ENCODE measurements around the gene MTMR4.
"Not testable (repeated sequence)": the region's sequence is repeated elsewhere in the genome, so short reads cannot be mapped to it uniquely, and the experiment has no call there.

MTMR4 gene

DNA sequence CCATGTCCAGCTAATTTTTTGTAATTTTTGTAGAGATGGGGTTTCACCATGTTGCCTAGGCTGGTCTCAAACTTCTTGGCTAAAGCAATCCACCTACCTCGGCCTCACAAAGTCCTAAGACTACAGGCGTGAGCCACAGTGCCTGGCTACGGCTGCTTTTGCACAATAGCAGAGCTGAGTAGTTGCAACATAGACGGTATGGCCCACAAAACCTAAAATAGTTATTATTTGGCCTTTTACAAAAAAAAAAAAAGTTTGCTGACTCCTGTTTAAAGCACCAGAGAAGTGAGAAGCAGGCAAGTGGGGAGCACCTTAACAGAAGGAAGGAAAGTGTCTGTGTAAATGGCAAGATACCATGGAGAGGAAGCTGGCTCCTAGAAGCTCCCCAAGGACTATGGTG is 20.9 kb downstream of the MTMR4 start:
- DNase-seq (ENCODE audit: low spot score): no peak
- FAIRE-seq: no peak

DNA sequence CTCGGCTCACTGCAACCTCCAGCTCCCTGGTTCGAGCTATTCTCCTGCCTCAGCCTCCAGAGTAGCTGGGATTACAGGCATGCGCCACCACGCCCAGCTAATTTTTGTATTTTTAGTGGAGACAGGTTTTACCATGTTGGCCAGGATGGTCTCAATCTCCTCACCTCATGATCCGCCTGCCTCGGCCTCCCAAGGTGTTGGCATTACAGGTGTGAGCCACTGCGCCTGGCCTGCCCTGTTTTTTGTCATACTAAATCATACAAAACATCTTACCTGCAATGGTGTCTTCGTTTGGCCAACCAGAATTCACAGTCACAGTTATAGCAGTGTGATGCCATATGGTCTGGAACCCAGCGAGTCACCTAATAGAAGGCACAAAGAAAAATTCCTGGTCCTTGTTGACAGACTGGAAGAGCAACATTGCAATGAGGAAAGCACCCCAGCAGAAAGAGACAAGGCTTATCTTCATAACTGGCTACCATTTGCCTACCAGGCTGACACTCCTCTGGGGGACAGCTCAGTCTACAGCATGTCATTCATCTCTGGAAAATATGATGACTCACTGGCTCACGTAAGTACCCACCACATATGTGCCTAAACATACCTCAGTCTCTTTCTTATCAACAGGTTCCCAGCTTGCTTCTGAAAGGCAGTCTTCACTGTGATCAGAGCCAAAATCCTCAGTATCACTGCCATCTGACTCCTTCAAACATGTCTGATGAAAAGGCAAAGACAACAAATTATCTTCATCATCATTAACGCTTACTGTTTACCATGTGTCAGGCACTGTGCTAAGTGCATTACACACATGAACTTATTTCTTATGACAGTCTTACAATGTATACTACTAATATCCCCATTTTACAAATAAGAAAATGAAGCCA is 22.0 kb downstream of the MTMR4 start:
- FAIRE-seq: peak; percentile 94
- DNase-seq (ENCODE audit: low spot score): no peak

- peak; percentile 58 for FAIRE-seq
- no peak for DNase-seq (ENCODE audit: low spot score)
Measured at GRCh38 chr17:58491510-58492045, 22.9 kb downstream of the MTMR4 start.

GRCh38 chr17:58488428-58488890 is 26.0 kb downstream of the MTMR4 start:
- DNase-seq (ENCODE audit: low spot score) (no peak), FAIRE-seq (no peak)

GRCh38 chr17:58487589-58488427 is 26.6 kb downstream of the MTMR4 start, which contains the start of gene HSF5:
Gene HSF5, minus strand, starts transcription at chr17:58488408. Its CDS starts 134 bp downstream, at chr17:58488274.
- FAIRE-seq (no peak), DNase-seq (ENCODE audit: low spot score) (no peak)

GRCh38 chr17:58484600-58484999 is 29.8 kb downstream of the MTMR4 start:
- no peak for FAIRE-seq

DNA sequence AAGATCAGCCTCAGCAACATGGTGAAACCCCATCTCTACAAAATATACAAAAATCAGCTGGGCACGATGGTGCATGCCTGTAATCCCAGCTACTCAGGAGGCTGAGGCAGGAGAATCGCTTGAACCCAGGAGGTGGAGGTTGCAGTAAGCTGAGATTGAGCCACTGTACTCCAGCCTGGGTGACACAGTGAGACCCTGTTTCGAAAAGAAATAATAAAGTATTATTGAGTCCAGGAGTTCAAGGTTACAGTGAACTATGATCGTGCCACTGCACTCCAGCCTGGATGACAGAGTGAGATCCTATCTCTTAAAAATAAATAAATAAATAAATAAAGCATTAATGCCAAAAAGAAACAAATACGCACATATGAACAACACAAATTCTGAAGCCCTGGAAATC is 32.6 kb downstream of the MTMR4 start:
- not testable (repeated sequence) for FAIRE-seq; DNase-seq (ENCODE audit: low spot score)

More at GRCh38 chr17:58484600-58484999, 29.8 kb downstream of the MTMR4 start:
- no peak for DNase-seq (ENCODE audit: low spot score)

- FAIRE-seq (no peak), DNase-seq (ENCODE audit: low spot score) (no peak)
Measured at GRCh38 chr17:58480090-58480489, 34.3 kb downstream of the MTMR4 start.

DNA sequence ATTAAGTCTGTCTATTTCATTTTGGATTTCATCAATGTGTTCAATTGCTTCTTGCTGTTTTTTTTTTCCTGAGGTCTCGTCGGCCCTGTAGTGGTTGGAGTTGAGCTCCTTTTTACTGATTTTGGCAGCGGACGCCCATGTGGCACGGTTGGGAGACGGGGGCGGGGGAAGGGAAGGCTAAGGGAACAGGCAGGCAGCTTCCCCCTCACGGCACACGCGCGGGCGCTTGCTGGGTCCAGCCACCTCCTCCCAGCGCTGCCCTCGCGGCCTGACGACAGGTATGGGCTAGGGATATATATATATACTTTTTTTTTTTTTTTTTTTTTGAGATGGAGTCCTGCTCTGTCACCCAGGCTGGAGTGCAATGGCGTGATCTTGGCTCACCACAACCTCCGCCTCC is 37.6 kb downstream of the MTMR4 start:
- DNase-seq (ENCODE audit: low spot score) (no peak), FAIRE-seq (no peak)

GRCh38 chr17:58475985-58476384 is 38.5 kb downstream of the MTMR4 start:
- FAIRE-seq: peak; percentile 86
- no peak for DNase-seq (ENCODE audit: low spot score)

DNA sequence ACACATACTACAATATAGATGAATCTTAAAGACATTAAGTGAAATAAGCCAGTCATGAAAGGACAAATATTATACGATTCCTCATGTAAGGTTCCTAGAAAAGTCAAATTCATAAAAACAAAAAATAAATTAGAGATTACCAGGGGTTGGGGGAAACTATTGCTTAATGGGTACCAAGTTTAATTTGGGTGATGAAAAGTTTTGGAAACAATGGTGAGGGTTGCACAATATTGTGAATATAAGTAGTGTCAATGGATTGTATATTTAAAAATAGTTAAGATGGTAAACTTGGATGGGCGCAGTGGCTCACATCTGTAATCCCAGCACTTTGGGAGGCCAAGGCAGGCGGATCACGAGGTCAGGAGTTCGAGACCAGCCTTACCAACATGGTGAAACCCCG is 44.1 kb downstream of the MTMR4 start:
- FAIRE-seq (no peak), DNase-seq (ENCODE audit: low spot score) (no peak)

DNA sequence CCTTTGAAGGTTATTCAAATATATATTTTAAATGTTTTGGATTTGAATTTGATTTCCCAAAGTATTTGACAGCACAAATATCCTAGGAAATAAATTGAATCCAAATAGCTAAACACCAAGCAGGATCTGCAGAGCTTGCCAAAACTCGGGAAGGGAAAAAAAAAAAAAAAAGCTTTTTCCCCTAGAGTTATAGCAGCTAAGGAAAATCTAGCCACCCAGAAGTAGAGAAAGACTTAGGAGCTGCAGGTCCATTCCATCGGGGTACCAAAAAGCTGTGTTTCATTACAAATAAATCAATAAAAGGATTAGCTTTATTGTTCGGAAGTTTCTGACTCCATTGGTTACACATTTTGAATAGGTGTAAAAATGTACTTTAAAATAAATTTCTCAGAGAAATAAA is 45.5 kb downstream of the MTMR4 start:
- DNase-seq (ENCODE audit: low spot score): no peak
- FAIRE-seq: no peak

DNA sequence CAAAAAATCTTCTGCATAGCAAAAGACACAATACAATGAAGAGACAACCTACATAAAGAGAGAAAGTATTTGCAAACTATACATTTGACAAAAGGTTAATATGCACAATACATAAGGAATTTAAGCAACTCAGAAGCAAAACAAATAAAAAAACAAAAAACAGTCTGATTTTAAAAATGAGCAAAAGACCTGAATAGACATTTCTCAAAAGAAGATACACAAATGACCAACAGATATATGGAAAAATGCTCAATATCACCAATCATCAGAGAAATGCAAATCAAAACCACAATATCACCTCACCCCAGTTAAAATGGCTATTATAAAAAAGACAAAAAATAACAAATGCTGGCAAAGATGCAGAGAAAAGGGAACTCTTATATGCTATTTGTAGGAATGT is 58.9 kb downstream of the MTMR4 start:
- DNase-seq (ENCODE audit: low spot score): no peak
- FAIRE-seq: no peak

DNA sequence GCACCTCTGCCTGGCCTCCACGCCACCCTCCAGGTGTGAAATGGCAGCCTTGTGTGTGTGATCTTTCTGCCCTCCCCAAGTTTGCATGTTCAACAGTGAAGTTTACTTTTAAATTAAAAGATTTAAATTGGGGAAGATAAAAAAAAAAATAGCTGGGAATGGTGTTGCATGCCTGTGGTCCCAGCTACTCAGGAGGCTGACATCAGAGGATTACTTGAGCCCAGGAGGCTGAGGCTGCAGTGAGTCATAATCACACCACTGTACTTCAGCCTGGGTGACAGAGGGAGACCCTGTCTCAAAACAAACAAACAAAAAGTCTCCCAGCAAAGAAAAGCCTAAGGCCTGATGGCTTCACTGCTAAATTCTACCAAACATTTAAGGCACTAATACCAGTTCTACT is 61.7 kb downstream of the MTMR4 start:
- no peak for DNase-seq (ENCODE audit: low spot score)
- FAIRE-seq: peak; percentile 5

- peak; percentile 94 for FAIRE-seq
- peak; percentile 86 for DNase-seq (ENCODE audit: low spot score)
Measured at GRCh38 chr17:58447039-58447975, 67.1 kb downstream of the MTMR4 start.

DNA sequence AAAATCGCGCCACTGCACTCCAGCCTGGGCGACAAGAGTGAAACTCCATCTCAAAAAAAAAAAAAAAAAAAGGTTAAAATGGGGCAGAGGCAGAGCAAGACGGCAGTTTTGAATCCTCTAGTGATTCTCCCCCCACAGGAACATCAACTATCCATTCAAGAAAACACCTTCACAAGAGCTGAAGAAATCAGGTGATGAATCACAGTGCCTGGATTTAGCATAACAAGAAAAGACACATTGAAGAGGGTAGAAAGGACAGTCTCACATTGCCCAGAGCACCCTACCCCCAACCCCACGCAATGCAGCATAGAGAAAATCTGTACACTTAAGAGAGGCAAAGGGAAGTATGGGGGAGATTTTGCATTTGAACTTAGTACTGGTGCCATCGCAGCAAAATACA is 68.4 kb downstream of the MTMR4 start:
- DNase-seq (ENCODE audit: low spot score): no peak
- FAIRE-seq: no peak

Data from urothelium cell line (cell line).